Measurements from ENCODE around the gene CYSTM1.

CYSTM1 gene, protein sequence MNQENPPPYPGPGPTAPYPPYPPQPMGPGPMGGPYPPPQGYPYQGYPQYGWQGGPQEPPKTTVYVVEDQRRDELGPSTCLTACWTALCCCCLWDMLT

DNA sequence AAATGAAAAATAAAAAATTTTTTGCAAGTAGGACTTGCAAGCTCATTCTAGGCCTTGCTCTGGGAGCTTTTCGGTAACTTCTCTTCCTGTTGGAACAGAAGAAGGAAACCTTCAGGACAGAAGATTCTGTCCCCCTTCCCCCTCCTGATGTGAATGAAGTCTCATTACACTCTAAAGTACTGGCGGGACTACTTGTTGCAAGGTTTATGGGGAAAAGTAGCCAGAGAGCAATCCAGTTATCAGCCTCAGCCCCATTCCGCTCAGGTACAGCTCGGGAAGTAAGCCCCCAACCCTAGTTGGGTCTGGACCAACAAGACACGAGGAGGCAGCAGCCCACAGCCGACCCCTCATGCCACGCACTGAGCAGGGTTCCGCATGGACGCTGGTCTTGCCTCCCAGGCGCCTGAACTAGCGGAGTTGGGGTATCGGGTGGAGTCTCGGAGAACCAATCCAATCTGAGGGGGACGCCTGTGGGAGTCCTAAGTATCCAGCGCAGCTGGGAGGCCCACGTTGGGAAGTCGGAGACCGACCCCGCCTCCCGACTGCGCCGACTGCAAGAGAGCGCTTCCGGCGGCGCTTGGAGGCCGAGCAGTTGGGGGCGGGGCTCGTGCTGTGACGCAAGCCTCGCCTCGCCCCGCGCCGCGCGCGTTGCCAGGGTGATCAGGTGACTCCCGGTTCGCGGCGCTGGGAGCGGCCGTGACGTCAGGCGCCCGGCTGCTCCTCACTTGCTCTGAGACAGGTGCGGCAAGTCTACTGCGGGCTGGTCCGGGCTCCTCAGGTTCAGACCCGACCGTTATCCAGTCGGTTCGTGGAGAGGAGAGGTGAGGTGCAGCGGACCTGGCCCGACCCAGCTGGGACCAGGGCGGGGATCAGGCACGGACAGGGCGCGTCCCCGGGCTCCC, at the start of gene CYSTM1:
Gene CYSTM1 (plus strand): TSS at position 724 of the 902 bp plus-strand sequence. CDS start 19,278 bp downstream, outside the sequence.
- in situ Hi-C loops (cut with HindIII; ENCODE audit: low sequenced_read_pairs) = no loop called here

DNA sequence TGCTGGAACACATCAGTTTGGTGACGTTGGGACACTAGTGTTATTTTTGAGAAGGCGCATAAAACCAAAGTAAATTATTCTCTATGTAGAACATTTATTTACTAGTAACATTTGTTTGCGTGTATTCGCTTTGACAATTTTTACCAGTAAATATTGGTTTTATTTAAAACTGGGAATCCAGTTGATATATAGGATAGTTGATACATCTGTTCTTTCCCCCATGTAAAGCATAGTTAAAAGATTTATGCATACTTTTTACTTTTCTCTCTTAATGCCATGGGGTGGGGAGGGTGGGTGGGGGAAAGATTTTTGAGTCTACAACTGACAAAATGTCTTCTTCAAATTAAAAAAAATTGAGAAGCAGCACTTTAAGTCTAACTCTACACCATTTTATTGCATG, 49.4 kb upstream of the CYSTM1 start, which contains the start of gene IGIP:
Gene IGIP (plus strand): TSS at position 301 of the 400 bp plus-strand sequence. CDS start 2,540 bp downstream, outside the sequence.
- in situ Hi-C loops (cut with HindIII; ENCODE audit: low sequenced_read_pairs) = no loop called here

DNA sequence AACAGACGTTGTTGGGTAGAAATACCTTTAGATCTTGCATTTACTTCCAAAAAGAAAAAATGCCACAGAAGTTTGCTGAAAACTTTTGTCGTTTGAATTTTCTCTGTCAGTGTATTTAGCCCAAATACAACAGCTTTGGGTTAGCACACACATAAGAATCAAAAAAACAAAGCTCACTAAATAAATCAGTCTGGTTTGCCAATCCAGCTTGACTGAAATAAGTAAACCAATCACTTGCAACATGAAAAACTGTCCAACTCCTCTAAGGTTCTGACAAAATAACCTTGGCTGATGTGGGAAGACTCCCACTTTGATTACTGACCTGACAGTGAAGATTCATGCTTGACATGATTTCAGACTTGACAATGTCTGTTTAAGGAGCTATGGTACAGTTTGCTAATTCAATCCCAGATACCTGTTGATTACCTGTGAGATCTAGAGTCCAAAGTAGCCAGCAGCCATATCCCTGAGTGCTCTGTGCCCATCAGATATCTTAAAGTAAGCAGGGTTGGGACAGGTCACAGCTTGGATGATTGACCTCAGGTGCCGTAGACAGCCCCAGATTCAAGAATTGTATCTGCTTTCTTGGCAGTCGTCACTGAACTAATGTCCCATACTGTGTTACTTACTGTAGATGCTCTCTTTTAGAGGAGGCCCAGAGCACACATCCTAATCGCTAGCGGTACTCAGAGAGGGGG, 48.5 kb upstream of the CYSTM1 start:
- in situ Hi-C loops (cut with HindIII; ENCODE audit: low sequenced_read_pairs) = no loop called here

DNA sequence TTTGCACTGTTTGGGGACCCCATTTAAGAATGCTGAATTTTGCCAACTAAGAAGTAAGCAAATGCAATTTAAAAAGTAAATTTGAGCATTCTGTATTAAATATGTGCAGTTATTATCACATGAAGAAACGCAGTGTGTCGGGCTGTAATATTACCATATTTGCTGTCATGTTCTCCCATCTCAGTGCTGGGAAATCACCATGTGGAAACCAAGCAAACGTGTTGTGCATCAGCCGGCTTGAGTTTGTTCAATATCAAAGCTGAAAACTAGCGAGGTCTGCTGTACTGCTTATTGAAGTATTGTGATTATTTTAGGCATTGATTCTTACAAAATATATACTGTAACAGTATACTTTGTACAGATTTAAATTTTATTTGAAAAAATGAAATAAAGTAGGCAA, 46.6 kb upstream of the CYSTM1 start:
- in situ Hi-C loops (cut with HindIII; ENCODE audit: low sequenced_read_pairs) = no loop called here

DNA sequence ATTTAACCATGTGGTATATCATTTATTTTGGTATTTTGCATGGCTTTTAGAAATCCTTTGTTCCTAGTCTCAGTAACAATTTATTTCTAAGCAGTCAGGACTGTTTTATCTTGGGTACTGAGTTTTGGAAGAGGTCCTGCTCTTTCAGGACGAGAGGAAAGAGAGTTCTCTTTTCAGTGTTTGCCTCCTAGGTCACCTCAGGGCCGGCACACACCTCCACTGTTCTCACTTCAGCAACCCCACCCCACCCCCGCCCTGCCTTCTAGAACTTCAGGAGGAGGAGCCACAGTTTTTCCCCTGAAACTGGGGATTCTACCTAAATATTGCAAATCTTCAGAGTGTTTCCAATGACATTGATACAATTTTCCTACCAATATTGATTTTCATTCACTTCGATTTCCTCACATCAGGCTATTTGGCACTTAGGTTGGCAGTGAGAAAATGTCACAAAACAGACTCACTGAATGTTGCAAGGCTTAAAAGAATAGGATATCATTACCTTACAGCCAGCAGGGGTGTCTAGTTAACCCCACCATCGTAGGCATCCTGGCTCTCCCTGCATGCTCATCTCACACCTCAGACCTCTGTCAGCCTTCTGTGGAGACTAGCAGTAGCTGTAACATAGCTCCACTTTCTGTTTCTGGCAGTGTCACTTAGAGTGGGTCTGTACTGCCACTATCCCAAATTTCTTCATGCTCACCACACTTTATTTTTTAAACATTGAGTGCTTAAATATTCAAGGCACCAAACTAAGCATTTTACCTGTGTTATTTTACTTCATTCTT, 43.8 kb upstream of the CYSTM1 start:
- in situ Hi-C loops (cut with HindIII; ENCODE audit: low sequenced_read_pairs) = no loop called here

DNA sequence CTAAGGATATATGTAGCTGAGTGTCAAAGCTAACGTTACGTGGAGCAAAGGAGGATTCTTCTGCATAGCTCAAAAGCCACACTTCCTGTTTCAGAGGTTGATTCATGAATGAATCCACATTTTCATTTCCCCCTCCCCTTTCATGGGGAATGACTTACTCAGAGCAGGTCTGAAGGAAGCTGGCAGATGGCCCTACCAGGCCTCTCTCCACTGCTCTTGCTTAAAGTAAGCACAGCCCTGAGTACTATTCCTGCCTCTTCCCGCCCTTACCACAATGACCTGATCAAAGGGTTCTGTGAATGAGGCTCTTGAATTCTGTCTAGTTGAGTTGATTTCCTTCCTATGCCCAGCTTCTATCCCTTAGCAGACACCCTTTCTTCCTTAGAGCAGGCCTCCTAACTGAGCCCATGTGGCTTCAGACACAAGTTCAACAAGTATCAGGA, 43.0 kb upstream of the CYSTM1 start:
- in situ Hi-C loops (cut with HindIII; ENCODE audit: low sequenced_read_pairs) = no loop called here

DNA sequence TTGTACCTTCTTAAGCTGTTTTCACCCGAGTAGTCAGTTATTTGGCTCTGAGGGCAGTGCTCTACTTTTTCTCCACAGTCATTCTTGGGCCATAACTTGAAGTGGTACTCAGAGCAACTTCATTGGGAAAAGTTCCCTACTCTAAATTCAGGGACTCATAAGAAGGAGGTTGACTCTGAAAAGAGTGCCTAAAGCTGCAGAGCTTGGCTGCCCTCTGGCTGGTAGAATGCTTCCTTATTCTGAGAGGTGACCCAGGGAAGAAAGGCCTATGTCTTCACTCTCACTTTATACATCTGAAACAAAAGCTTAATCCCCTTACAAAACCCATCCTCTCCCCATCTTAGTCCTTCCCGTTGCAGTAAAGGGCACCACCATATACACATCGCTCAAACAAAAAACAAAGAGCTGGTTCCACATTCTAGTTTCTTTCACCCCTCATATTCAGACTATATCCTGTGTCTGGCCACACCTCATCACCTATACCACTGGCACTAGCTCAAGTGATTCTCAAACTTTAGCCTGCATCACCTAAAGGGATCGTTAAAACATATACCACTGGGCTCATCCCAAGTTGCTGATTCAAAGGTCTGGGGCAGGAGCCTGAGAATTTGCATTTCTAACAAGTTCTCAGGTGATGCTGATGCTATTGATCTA, 41.3 kb upstream of the CYSTM1 start:
- in situ Hi-C loops (cut with HindIII; ENCODE audit: low sequenced_read_pairs) = no loop called here

DNA sequence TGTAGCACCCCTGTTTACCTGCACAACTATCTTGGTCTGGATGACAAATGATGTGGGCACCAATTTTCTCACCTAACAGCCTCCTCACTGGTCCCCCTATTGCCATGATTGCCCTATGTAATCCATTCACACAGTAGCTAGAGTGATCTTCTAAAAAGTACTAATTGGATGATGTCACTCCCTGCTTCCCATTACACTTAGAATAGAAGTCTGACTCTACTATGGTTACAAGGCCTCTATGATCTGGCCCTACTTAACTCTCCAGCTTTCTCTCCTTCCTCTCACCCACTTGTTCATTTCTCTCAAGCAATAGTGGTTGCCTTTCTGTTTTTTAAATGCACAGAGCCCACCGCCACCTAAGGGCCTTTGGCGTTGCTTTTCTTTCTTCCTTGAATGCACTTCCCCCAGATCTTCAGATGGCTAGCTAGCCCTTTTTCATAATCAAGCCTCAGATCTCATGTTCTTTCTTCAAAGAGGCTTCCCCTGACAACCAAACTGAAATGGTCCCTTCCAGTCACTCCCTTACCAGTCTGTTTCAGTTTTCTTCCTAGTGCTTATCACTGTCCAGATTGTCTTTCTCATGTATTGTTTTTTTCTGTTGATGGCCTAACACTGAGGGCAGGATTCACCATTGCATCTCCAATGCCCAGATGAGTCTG, 40.6 kb upstream of the CYSTM1 start:
- in situ Hi-C loops (cut with HindIII; ENCODE audit: low sequenced_read_pairs) = no loop called here

DNA sequence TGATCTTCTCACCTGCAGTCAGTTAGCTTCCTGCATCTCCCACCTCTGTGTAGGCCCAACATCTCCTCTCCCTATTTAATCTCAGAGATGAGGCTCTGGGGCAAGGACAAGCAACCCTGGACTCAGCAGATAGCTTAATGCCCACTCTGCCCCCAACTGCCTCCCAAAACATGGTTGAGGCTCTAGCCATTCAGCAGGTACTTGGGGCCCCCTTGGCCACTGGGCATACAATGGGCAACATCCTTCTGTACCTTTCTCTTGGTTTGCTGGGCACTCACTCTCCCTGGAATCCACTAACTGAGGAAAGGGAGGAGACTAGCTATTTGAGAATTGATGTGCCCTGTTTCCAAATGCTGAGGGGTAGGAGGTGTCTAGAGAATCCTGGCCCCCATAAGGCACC, 39.9 kb upstream of the CYSTM1 start:
- in situ Hi-C loops (cut with HindIII; ENCODE audit: low sequenced_read_pairs) = no loop called here

DNA sequence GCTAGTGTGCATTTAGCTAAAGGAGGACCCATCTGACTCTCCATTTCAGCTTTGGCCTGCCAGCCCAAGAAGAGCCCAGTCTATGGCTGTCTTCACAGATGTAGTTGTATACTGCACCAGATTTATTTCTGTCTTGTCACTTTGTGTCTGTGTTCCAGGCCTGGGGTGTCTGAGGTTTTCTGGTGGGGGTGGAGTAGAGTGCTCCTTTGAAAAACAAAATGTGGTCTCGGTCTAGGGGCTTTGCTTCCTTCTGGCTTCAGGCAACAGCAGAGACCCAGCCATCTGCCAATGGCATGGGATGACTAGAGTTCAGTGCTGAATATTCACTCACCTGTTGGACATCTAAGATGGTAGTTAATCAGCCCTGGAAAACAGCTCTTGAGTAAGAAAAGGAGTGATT, 38.4 kb upstream of the CYSTM1 start:
- in situ Hi-C loops (cut with HindIII; ENCODE audit: low sequenced_read_pairs) = no loop called here

DNA sequence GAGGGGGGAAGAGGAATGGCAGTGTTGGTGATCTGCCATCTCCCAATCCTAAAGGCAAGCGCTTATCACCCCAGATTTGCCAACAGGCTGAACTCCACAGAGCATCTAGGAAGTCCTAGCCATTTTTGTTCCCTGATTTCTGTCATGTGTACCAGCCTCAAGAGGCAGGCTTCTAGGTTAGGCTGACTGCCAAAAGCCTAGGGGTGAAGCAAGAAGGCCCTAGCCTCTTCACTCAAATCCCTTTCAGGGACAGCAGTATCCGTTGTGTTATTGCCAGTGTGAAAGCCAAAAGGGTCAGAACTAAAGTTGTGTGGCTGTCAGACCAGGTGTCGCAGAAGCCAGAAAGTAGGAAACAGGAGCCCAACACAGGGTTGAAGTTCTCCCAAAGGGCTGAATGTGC, 34.6 kb upstream of the CYSTM1 start:
- in situ Hi-C loops (cut with HindIII; ENCODE audit: low sequenced_read_pairs) = no loop called here

DNA sequence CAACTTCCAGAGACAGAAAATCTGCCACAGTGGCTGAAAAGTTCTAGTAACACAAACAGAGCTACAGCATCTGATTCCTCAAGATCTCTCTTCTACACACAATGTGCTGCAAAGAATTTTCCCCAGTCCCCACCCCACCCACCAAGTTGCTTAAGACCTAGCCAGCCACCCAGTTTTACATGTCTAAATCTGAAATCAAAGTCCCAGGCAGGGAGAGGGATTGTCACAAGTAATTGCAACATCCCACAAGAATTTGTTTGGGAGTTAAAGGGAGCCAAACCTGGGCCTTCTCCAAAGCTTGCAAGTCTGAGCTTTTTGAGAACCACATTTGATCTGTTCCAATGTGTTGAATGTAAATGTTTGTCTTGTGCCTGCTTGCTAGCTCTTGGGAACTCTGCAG, 33.7 kb upstream of the CYSTM1 start:
- in situ Hi-C loops (cut with HindIII; ENCODE audit: low sequenced_read_pairs) = no loop called here

DNA sequence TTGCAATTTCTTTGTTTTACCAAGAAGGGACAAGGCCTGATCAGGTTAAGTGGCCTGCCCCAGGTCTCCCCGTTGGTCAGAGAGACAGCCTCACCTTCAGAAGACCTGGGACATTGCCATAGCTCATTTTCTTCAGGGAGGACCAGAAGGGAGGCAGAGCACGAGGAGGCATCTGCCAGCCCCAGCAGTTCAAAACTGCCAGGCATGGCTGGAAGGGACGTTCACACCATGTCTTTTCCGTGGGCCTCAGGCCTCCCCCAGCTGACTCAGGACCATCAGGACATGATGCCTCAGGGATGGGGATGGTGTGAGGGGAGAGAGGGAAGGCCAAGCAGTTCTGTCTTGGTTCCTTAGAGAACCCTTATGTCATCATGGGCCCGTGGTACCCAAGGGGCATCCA, 32.7 kb upstream of the CYSTM1 start:
- in situ Hi-C loops (cut with HindIII; ENCODE audit: low sequenced_read_pairs) = no loop called here

DNA sequence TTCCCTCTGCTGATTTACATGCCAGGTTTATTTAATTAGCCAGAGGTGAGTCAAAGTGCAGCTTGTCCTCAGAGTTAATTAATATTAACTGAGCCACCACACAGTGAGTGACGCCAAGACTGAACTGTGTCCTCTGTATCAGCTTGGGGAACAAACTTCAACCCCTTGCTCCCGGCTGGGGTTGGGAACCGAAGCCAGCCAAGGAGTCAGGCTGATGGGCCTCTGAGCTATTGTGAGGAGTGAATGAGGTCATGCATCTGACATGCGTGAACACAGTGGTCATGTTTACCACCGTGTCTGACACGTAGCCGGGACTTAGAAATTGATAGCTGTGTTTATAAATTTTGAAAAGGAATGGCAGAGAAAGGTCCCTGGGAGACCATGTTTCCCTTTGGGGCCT, 32.1 kb upstream of the CYSTM1 start:
- in situ Hi-C loops (cut with HindIII; ENCODE audit: low sequenced_read_pairs) = no loop called here

DNA sequence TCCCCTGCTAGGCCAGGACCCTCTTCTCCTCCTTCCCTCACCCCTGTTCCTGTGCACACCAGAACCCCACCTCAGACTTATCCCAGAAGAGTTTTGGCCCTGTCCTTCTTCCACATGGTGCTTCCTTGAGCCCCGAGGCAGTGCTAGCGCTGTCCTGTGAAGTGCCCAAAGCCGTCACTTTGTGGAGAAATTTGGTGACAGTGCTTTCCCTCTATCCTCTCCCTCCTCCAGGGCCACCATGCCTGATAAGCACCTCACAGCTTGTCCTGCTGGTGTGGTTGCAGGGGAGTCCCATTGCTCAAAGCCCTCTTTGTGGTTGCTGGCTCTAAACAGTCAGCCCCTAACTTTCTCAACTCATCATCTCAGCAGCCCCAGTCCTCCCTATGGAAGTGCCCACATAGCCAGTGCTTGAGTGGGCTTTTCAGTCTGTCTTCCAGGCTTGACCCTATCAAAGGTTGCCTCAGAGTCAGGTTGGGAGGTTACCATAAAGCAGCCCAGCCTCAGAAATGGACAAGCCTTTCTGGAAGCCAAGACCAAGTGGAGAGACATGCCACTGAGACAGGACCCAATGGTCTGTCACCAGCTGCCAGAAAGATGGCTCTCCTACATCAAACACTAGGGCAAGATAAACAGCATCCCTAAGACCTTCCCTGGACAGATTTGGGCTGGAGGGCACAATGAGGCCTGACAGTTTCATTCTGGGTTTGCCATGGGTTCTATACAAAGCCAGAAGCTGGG, 31.3 kb upstream of the CYSTM1 start:
- in situ Hi-C loops (cut with HindIII; ENCODE audit: low sequenced_read_pairs) = no loop called here

DNA sequence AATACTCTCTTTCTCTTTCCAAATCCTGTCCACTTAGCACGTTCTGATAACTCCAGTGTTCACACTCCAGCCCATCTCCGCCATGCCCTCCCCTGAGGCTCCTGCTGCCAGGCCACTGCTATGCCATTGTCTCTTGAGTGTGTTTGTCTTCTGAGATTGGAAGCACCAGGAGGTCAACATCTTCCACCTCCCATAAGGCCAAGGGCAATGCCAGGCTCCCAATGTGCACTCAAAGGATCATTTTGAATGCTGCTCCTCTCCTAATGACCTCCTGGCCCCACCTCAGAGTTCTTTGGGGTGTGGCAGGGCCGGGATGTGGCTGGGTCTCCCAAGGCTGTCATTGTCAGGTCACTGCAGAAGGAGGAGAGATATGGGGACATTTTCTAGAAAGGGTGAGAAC, 29.7 kb upstream of the CYSTM1 start:
- in situ Hi-C loops (cut with HindIII; ENCODE audit: low sequenced_read_pairs) = no loop called here

DNA sequence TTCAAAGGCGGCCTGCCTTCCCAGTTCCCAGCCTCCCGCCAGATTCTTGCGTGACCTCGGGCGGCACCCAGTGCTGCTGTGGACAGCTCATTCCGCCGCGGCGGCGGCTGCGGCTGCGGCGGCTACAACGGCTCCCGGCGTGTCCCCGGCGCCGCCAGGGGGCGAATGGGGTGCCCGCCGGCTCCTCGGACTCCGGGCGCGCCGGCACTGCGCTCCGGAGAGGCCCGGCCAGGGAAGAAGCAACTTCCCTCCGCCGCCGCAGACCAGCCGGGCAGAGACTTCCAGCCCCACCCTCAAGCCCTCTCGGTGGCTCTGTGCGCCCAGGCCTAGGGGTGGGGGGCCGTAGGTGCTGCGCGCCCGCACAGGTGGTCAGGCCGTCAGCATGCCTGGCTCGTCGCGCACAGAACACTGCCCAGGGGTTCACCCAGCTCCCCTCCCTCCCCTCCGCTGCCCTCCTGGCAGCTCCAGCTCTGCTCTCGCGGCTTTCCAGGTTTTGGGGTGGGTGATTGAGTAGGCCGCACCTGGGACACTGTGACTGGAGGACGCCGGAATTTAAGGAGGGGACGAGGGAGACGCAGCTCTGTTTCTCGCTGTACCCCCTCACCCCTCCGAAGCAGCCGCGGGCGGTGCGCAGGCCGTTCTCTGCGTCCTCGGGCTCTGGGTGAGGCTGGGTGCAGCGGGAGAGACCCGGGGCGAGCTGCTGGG, 29.0 kb upstream of the CYSTM1 start:
- in situ Hi-C loops (cut with HindIII; ENCODE audit: low sequenced_read_pairs) = no loop called here

DNA sequence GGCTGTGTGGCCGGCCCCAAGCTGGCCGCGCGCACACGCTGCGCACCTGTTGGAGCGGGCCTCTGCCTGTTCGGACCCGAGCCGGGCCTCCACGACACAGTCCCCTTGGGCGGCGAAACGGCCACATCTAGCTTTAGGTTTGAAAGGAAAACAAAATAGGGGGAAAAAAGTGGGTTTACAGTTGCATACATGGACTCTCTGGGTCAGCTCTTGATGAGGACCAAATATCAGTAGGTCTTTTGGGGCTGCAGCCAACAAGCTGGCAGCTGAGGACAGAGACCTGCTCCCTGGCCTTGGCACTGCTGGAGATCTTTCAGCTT, 28.5 kb upstream of the CYSTM1 start:
- in situ Hi-C loops (cut with HindIII; ENCODE audit: low sequenced_read_pairs) = no loop called here

DNA sequence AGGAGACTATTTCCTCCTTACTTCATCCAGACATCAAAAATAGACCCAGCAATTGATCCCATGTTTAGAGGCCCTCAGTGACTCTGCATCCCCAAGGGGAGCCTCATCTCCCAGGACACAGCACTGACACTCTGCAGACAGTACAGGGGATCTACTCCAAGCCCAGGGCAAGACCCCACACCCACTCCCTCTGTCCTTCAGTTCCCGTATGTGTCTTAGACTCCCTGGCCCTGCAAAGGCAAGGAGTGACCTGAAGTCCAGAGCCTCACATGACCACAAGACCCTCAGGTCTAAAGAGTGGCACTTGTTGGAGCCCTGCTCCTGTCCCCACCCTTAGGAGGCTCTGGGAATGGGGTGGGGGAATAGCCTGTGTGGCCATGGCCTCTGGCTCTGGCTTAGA, 27.5 kb upstream of the CYSTM1 start:
- in situ Hi-C loops (cut with HindIII; ENCODE audit: low sequenced_read_pairs) = no loop called here
